ENCODE measurements around the gene DYNLL1.

DNA sequence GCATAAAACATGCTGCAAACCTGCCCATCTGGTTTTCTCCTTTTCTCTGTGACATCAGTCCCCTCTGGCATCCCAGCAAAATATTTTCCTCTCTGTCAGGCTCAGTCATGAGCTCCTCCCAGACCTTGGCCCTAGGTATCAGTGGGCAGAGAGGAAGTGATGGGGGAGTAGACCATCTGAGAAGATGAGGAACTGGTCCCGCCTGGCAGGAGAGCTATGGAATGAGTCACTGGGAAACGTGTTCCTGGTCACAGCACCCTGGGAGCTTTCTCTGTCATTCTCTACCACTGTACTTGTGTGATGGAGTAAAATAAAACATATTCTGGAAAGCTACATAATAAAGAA lies 21.3 kb upstream of the DYNLL1 start:
- TF ChIP-seq, protein P1, sequence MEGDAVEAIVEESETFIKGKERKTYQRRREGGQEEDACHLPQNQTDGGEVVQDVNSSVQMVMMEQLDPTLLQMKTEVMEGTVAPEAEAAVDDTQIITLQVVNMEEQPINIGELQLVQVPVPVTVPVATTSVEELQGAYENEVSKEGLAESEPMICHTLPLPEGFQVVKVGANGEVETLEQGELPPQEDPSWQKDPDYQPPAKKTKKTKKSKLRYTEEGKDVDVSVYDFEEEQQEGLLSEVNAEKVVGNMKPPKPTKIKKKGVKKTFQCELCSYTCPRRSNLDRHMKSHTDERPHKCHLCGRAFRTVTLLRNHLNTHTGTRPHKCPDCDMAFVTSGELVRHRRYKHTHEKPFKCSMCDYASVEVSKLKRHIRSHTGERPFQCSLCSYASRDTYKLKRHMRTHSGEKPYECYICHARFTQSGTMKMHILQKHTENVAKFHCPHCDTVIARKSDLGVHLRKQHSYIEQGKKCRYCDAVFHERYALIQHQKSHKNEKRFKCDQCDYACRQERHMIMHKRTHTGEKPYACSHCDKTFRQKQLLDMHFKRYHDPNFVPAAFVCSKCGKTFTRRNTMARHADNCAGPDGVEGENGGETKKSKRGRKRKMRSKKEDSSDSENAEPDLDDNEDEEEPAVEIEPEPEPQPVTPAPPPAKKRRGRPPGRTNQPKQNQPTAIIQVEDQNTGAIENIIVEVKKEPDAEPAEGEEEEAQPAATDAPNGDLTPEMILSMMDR (IDR thresholded peaks at IDR 0.05; ENCODE audit: low read depth, low read length, missing input control): no peak
- TF ChIP-seq SP1 (IDR thresholded peaks at IDR 0.05) (no peak), RAD21 (IDR thresholded peaks at IDR 0.05) (no peak), TAF1 (conservative IDR thresholded peaks at IDR 0.05) (no peak), EGR1 (IDR thresholded peaks at IDR 0.05; ENCODE audit: low read depth in 2 of 2) (no peak), JUND (IDR thresholded peaks at IDR 0.05) (no peak)
- TF ChIP-seq, protein P2, sequence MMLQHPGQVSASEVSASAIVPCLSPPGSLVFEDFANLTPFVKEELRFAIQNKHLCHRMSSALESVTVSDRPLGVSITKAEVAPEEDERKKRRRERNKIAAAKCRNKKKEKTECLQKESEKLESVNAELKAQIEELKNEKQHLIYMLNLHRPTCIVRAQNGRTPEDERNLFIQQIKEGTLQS (IDR thresholded peaks at IDR 0.05): no peak
- TF ChIP-seq, protein P3, sequence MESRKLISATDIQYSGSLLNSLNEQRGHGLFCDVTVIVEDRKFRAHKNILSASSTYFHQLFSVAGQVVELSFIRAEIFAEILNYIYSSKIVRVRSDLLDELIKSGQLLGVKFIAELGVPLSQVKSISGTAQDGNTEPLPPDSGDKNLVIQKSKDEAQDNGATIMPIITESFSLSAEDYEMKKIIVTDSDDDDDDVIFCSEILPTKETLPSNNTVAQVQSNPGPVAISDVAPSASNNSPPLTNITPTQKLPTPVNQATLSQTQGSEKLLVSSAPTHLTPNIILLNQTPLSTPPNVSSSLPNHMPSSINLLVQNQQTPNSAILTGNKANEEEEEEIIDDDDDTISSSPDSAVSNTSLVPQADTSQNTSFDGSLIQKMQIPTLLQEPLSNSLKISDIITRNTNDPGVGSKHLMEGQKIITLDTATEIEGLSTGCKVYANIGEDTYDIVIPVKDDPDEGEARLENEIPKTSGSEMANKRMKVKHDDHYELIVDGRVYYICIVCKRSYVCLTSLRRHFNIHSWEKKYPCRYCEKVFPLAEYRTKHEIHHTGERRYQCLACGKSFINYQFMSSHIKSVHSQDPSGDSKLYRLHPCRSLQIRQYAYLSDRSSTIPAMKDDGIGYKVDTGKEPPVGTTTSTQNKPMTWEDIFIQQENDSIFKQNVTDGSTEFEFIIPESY (IDR thresholded peaks at IDR 0.05): no peak
- TF ChIP-seq, protein P4, sequence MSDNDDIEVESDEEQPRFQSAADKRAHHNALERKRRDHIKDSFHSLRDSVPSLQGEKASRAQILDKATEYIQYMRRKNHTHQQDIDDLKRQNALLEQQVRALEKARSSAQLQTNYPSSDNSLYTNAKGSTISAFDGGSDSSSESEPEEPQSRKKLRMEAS (IDR thresholded peaks at IDR 0.05): no peak

All from liver (tissue), 3 donors.